Suppressor macrophage (primary cell): ENCODE measurements around the gene WDFY2.
A peak's percentile ranks its signal among the peaks of the same experiment; 100 is the strongest.

Experiments used
- DNase-seq, 4 experiments: peaks; one replicate each; pipeline ENCODE4 v3.0.0-alpha.2; 2020 to 2022

The WDFY2 gene

DNA sequence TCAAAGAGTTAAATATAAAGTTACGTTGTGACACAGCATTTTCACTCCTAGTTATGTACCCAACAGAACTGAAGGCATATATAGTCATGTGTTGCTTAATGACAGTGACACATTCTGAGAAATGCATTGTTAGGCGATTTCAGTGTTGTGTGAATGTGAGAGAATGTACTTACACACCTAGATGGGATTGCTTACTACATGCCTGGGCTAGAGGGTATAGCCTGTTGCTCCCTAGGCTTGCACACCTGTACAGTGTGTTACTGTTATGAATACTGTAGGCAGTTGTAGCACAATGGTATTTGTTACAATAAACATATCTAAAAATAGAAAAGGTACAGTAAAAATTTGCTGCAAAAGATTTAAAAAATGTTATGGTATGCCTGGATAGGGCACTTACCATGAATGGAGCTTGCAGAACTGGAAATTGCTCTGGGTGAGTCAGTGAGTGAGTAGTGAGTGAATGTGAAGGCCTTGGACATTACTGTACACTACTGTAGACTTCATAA lies 130.5 kb downstream of the WDFY2 start:
- DNase-seq = peak; percentile 27 to 81 (median 56)

DNA sequence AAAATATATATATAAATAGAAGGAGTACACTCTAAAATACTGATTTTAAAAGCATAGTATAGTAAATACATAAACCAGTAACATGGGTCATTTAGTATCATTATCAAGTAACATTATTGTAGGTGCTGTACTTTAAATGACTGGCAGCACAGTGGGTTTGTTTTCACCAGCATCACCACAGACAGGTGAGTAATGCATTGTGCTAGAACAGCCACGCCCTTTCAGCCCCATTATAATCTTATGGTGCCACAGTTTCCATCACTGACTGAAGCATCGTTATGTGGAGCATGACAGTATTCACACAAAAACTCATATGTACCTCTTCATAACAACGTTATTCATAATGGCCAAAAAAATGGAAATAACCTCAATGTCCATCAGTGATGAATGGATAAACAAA lies 131.4 kb downstream of the WDFY2 start:
- no peak for DNase-seq

DNA sequence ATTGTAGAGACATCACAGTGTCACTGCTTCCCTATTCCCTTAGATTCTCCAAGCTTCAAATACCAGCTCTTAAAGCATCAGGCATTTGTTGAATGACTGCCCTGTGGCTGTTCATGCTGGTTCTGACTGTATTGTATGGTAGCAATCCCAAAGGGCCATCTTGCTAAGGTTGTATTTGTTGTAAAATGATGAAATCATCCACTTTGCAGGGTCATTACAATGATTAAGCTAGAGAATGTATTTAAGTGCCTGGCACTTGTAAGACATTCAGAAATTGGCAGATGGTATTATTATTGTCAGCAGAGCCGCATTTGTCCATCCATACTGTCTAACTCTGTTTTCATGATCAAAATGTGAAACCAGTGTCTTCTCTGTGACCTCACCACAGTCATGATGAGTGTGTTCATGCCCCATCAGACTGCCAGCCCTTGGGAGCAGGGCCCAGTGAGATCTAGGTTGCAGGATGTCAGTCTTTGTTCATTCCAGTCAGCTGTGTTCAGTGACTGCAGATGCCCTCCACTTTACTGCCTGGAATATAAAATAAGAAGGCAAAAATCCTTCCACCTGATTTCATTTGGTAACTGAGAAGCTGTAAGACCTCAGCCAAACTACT lies 133.6 kb downstream of the WDFY2 start:
- DNase-seq = no peak

DNA sequence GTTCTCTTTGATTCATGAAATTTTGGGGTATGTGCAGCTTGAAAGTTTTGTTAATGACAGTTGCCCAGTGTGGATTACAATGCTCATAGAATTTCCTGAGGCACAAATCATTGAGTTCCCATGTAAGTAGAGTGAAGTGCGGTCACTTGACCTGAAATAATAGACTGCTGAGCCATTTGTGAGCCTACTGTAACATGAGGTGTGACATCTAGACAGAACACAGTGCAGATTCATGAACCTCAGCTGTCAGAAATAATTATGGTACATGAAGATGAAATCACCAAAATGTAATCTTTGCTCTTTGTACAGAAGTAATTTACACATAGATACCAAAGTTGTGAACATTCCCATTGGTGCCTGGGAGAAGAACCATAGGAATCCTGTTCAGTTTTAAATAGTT lies 135.1 kb downstream of the WDFY2 start:
- DNase-seq = no peak

DNA sequence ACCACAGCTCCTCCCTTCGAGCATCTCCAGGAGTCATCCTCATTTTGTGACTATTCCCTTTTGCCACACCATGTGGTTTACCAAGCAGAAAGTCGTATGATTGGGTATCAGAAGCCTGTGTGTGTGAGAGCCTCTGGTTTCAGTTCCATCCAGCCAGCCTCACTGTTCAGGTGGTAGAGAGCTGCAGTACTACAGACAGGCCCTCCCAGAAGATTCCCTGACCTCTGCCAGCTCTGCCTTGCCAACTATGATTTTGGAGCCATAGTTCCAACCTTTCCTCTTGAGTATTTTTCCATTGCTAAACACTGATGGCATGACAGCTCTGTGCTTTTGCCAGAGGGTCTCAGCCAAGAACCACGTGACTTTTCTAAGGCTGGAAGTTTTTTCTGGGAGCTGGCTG lies 137.2 kb downstream of the WDFY2 start:
- no peak for DNase-seq

DNA sequence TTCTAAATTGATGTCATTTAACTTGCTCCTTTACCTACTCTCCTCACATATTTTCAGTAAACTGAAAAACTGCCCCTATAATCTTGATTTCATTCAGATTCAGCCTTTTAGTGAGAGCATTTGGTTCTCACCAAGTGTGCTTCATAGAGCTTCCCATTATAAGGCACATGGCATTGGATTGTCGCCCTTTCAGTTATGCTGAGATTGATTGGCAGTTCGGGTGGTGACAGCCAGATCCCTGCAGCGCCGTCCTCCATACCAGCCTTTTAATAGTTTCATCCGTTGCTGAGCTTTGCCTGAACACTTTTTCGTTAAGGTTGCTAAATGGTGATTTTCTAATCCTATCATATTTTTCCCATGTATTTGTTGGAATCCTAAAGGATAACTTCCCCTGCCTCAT lies 139.3 kb downstream of the WDFY2 start:
- no peak for DNase-seq

DNA sequence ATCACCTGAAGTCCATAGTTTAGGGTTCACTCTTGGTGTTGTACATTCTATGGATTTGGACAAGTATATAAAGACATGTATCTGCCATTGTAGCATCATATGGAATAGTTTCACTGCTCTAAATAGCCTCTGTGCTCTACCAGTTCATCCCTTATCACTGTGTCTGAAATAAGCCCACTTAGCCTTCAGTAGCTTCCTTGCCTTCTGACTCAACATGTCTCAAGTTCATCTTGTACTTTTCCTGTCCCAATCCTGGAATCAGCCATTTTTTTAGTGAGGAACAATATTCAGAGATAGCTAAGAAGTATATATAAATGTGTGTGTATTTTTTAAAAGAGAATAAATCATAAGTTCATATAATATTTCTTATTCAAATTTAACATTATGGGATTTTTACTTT lies 140.5 kb downstream of the WDFY2 start:
- DNase-seq = no peak

DNA sequence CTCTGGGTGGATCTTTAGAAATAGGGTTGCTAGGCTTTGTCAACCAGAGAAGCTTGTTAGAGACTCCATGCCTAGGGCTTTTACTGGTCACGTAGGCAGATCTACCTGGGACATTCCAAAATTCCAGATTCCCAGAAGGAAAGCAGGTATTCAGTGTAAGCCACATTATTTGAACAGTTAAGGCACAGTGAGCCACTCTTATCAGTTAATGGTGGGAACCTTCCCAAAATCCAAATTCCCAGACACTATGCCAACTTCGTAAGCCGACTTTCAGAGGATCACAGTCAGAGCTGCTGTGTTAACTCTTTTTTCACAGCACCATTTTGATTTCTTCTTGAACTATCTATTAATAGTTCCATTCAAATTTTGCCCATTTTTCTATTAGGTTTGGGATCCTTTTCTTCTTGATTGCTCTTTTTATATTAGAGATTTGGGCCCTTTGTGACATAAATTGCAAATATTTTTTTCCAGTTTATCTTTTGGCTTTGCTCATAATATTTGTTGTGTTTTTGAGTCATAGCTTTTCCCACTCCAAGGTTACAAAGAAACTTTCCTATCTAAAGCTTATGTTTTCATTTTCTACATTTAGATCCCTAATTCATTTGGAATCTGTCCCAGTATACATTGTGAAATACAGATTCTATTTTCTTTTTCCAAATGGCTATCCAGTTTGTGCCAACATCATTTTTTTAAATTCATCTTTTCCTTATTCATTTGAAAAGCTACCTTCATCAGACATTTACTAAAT lies 142.4 kb downstream of the WDFY2 start:
- no peak for DNase-seq

DNA sequence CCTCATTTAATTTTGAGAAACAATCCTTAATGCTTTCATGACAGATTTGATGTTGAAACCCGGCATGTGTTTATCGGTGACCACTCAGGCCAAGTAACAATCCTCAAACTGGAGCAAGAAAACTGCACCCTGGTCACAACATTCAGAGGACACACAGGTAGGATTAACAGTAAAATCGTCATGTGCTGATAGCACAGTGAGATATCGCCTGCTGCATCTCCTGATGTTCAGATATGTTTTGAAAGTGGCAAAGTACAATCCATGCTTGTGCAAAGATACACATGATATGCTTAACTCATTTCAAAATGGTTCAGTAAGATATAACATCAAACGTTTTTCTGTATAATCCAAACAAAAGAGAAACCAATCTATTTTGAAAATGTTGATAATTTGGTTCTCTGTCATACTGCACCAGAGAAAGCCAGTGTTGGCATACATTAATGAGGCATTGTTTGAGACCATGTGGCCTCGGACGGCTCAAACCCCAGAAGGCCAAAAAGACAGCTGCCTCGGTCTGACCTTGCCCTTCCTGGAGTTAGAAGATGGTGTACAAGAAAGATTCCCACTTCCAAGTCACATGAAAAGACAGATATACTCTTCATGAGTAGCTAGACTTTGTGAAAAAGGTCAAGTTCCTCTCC lies 143.5 kb downstream of the WDFY2 start:
- no peak for DNase-seq

DNA sequence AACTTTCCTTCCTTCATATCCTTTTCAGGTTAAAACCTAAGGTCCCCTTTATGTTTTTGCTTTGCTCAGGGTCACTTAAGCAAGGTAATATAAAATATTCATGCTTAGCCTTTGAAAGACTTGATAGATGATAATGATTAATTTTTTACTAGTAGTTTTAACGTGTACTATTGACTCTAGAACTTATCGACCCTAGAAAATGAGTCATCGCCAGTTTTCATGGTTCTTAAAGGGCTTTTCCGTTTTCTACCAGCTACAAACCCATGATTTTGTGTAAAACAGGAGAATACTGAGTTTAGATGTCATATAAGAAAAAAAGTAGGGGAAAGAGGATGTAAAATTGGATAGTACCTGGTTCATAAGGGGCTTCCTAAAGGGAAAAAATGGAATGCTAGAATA lies 144.0 kb downstream of the WDFY2 start:
- no peak for DNase-seq

DNA sequence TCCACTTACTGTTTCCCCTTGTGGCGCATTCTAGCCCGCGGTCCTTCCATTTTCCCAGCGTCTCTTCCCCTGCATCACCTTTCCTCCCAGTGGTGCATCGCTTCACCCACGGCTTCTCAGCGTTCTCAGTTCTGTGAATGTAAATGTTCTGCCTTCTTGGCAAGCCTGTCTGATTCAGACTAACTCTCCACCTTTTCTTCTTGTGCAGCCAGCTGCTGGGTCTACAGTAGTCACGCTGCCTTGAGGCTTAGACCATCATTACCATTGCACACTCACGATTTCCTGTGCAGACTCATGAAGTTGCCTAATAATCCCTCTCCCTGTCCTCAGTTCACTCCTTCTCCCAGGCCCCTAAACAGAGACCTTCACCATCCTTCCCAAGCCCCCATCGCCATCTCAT lies 144.7 kb downstream of the WDFY2 start:
- DNase-seq = peak in 2 of 4 experiments; percentile 10 to 22

DNA sequence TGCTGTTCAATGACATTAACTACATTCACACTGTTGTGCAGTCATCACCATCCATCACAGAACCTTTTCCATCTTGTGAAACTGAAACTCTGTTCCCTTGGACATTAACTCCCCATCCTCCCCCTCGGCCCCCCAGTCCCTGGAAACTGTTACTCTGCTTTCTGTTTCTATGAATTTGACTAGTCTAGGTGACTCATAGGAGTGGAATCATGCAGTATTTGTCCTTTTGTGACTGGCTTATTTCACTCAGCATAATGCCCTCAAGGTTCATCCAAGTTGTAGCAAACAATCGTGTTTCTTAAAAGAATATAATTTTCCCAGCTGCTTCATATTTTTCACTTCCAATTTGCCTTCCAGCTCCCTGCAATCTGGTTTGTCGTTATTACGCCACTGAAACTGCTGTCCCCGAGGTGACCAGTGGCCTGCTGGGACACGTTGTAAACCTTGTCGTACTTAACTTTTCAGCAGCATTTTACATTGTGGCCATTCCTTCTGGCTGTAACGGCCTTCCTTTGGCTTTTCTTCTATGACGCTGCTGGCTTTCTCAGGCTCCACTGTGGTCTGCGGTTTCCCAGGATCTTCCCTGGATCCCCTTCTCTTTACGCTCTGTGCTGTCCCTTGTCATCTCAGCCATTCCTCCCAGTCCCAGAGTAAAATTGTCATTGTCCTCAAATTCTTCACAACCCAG lies 145.7 kb downstream of the WDFY2 start:
- DNase-seq = no peak

DNA sequence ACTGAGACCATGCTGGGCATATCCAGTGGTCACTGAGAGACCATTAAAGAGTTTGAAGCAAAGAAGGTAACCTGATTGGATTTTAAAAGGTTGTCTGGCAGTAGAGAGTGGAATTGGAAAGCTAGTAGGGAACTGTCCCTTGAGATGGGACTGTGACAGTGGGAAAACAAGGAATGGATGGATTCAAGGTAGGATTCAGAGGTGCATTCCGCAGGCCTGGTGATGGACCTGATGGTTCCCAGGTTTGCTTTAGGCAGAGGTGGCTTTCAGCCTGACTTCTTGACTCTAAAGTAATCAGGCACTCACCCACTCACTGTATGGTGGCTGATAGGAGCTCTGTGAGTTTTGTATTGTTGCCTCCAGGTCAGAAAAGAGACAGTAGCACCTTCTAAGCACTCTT lies 146.7 kb downstream of the WDFY2 start:
- no peak for DNase-seq

DNA sequence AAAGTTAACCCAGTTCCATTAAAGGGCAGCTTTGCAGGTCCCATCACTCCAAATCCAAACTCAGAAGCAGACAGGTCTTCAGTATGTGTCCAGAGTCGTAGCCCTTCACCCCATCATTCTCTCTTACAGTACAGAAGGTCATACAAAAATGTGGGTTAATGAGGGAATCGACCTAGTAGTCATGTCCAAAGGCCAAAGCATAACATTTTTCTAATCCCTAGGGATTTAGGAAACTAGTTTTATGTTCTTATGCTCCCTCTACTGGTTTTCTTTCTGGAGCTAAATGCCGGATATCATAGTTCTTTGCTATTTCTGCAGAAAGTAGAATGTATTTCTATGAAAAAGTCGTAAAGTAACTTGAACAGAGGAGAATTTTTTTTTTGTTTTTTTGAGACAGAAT lies 147.5 kb downstream of the WDFY2 start:
- no peak for DNase-seq

DNA sequence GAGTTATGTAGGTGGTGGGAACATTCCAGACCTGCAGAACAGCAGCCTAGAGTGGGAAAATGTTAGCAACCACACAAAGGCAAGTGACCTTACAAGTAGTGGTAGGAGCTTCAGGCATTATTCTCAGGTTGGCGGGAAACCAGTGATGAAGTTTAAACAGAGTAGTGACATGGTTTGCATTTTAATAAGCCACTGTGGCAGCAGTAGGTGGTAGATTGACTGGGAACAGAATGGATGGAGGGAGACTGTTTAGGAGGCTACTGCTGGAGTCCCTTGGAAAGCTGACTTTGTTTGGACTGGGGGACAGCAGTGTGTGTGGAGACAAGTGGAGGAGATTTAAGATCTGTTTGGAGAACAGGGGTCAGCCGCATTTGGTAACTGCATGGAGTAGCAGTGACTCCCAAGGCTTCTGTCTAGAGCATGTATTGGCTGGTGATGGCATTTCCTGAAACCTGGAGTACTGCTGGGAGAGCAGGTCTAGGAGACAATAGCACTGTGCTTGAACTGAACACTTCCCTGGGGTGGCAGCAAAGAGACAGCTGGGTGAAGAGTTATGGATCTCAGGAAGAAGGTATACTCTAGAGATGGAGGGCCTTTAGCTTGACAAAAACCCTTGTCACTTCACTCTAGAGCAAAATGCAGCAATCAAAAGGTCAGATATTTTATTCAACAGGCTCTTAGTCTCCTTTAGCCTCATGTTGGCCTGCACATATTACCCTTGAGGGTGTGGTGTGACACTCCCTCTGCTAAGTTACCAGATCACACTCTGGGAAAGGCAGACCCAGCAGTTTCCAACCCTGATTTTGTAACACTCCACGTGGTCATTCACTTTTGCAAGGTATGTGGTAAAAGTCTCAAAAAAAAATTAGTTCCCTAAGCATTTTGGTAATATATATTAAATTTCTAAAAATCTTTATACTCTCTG lies 149.4 kb downstream of the WDFY2 start:
- DNase-seq = peak; percentile 36 to 61 (median 58)

DNA sequence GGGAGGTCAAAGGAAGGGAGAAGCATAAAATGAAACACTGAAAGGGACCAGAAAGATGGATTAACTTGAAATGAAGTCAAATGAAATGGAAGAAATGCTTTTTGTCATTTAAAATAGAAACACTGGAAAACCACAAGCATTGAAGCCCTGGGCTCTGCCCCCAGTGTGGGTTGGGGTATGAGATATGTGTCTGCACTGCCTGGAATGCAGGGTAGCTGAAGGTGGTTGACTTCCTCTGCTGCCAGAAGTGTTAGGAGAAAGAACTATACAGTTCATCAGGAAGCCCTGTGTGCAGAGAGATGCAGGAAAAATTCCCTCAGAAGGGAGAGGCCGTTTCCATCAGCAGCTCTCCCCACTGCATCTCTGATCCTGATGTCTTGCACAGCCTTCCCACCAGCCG lies 150.5 kb downstream of the WDFY2 start:
- DNase-seq = no peak

DNA sequence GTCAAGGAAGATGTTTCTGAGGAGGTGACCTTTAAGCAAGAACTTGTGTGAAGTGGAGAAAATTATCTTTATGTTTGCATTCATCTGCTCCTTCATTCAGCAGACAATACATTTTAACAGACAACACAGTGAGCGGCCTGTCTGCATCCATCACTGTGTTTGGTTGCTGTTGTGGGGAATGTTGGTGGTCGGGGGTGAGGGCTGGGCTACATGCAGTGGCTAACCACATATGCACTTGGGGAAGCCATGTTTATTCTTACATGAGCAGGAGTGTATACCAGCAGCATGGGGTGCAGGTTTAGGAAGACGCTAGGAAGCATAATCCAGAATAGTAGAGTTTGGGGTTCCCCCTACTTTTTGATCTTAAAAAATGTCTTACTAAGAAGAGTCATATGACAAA lies 153.3 kb downstream of the WDFY2 start:
- no peak for DNase-seq

DNA sequence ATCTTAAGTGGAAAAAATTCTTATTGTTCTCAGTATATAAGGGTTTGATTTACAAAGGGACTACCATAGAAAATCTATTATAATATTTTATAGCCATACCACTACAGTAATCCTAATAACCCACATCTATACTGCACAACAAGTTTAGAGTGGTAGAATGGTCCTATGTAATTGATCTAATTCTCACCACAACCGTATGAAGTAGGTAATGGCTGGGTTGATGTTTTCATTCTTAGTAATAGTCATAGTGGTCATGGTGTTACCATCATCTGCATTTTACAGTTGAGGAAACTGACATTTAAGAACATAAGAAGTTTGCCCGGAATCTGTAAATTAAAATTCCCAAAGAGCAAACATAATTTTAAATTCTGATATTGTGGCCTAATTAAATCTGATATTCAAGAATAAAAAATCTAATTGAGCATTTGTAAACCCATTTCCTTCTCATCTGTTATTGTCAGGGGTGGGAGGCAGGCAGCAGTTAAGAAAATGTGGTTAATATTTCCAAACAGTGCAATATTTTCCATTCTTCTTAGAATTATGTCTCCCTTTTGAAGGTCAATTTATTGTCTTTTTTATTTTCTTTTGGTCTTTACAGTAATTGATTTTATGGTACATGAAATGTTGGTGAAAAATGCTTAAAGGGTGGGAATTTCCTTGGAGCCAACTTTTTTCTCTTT lies 154.1 kb downstream of the WDFY2 start:
- no peak for DNase-seq

DNA sequence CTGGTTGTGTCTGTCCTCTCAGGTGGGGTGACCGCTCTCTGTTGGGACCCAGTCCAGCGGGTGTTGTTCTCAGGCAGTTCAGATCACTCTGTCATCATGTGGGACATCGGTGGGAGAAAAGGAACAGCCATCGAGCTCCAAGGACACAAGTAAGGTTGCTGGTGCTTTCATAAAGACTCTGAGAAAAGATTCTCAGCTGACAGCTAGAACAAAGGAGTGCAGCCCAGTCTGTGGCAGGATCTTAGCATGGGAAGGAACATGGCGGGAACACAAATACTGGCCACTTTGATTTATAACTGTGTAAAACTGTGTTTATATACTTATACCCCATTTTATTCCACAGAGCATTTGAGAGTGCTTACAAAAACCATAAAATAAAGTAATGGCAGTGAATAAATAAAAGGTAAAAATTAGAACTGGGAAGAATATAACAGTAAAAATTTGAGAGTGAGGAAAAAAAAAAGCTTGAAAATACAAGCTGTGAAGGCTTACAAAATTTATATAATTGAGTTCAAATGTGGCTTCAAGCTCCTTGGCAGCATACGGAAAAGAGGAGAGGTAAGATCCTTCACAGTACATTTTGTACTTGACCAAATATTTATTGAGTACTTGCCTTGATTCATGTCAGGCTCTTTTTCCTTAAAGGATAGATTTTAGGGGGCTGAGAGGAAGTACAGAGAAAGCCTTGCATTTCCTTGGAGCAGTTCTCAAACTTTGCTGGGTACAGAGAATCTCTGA lies 154.9 kb downstream of the WDFY2 start:
- DNase-seq = no peak

DNA sequence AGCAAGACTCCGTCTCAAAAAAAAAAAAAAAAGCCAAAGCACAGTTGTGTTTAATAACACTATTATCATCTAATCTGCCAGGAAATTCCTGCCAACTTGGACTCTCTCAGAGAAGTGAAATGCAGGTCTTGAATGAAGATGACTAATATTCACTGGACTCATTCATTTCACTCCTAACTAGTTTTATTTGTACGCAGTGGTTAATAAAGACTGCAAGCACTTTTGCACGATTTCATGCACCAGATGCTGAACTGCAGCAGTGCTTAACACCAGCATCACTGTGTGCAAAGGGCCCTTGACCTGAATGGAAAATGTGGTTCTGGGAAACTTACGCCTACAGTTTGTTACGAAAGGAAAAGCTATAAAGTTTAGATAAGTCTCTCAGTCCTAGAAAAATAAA lies 156.4 kb downstream of the WDFY2 start:
- no peak for DNase-seq

DNA sequence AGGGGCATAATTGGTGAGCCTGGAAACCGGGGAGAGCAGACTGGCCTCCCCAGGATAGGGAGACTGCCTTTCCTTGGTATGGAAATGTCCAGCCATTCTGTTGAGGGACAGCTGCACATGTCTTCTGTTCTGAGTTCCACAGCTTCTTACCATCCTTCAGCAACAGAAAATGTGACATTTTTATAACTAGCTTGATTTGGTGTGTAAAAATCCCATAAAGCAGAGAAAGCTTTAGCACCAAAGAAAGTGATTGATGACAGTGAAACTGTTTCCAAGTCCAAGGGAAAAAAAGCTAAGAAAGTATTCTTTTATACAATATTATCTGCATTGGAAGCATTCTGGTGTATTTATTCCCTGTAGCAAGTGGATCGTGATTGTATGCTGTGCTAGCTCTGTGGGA lies 157.8 kb downstream of the WDFY2 start:
- DNase-seq = no peak
